ENCODE measurements around the gene HOXA7.

- TF ChIP-seq CTCF (IDR thresholded peaks at IDR 0.05) (no peak), POLR2A (IDR thresholded peaks at IDR 0.05) (no peak)
Measured at GRCh38 chr7:27182285-27182841, 25.9 kb upstream of the HOXA7 start.
